H7 (cell line): Measurements from ENCODE around the gene FLNA. TPM values are rescaled to one million over a fixed set of nuclear protein-coding genes. Genes with fewer than 3 reads are reported as not detected.
"Not testable (repeated sequence)": the region's sequence is repeated elsewhere in the genome, so short reads cannot be mapped to it uniquely, and the experiment has no call there.

Experiments
- DNase-seq: peaks from one replicate; pipeline ENCODE4 v3.0.0; 2012
- H3K27me3 ChIP-seq: 2 replicates; pipeline ENCODE4 v1.6.0; 2011; ENCODE audit warnings: mild to moderate bottlenecking, low read length; ENCODE audit not compliant: control insufficient read depth, insufficient read depth
- H3K36me3 ChIP-seq: replicated peaks from 2 replicates; pipeline ENCODE4 v1.5.1; 2011; ENCODE audit warnings: low read length; ENCODE audit not compliant: control insufficient read depth, insufficient read depth
- H3K4me3 ChIP-seq: 2 replicates; pipeline ENCODE4 v1.5.1; 2011; ENCODE audit warnings: low read depth, mild to moderate bottlenecking, control low read depth, low read length, moderate library complexity; ENCODE audit not compliant: insufficient read depth
- total RNA-seq: library from RNA; depleted of rRNA; stranded (reverse); fragments of >200 nt; shearing (Covaris generic); gene quantifications from 2 replicates; pipeline ENCODE4 v1.2.3, GENCODE V29; 2014

FLNA gene
- total RNA-seq, 1 experiment from 2014 or later, result 799 TPM

GRCh38 chrX:154388649-154389048 is 14.2 kb upstream of the FLNA start:
- not testable (repeated sequence) for H3K36me3 ChIP-seq, DNase-seq, H3K27me3 ChIP-seq, H3K4me3 ChIP-seq

GRCh38 chrX:154388094-154388493 is 13.7 kb upstream of the FLNA start:
- H3K4me3 ChIP-seq, H3K27me3 ChIP-seq, DNase-seq, H3K36me3 ChIP-seq: not testable (repeated sequence)

DNA sequence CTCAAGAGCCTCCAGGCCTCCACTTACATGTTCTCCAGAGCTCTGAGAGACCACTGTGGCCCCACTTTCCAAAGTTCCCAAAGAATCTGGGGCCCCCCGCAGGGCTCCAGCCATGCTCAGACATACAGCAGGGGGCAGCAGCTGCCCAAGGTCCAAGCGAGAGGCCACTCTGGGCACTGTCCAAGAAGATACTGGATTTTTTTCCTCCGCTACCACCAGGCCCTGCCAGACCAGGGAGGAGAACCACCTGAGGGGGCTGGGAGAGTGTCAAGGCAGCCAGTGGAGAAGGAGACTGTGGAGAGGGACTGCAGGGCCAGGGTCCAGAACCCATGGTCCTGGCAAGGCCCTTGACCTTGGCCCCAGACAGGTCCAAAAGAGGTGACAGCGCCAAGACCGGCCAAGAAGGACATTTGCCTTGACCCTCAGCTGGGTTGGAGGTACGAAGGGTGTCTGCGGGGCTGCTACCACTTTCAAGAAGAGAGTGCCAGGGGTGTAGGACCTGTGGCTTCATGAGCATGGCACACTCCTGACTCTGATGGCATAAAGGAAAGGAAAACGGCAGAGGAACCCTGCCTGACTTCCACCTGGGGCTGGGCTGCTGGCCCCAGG is 10.0 kb upstream of the FLNA start:
- H3K27me3 ChIP-seq, result no peaks in the 10 kb centered on the region
- no peak for DNase-seq
- H3K36me3 ChIP-seq, result 0 out of 2 replicates have a peak, but pooled peaks cover 3% of the 10 kb centered on the region
- H3K4me3 ChIP-seq, result no peak overlapping the region

DNA sequence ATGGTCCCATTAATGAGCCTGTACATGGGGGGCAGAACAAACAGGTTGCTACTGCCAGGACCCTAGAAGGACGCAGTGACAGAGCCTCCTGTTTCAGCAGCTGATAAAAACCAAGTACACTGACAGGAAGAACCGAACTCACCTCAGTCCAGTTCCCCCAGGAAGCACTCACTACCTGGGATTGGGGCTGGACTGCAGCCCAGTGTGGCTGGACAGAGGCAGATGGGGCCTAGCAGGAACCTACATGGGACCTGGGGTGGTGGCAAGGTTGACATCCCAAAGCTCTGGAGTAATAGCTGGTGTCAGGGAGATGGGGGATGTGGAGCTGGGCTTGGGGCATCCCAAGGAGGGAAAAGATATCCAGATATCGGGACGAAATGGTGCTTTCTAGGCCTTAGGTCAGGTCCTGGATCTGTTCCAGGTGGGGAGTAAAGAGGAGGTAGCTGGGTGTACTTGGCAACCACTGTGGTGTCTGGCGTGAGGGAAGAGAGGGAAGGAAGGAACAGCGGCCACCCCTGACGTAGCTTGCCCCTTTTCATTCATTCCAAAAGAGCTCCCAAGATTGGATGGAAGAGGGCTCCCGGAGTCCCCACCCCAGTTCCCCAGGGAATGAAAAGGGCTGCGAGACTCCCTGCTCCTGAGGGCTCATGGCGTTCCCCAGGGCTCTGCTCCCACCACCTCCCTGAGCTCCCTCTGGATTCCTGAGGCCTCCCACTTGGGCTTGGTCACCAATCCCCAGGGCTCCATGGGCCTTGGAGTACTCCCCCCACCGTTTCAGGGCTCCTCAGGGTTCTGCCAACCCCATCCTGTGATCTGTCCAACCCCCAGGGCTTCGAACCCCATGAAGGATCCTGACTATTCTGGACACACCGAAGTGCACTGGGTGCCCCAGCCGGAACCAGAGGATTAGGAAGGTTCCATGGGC is 9.2 kb upstream of the FLNA start:
- no peak overlapping the region for H3K4me3 ChIP-seq
- 0 out of 2 replicates have a peak, but pooled peaks cover 3% of the 10 kb centered on the region for H3K36me3 ChIP-seq
- DNase-seq, result no peak
- H3K27me3 ChIP-seq, result no peaks in the 10 kb centered on the region

DNA sequence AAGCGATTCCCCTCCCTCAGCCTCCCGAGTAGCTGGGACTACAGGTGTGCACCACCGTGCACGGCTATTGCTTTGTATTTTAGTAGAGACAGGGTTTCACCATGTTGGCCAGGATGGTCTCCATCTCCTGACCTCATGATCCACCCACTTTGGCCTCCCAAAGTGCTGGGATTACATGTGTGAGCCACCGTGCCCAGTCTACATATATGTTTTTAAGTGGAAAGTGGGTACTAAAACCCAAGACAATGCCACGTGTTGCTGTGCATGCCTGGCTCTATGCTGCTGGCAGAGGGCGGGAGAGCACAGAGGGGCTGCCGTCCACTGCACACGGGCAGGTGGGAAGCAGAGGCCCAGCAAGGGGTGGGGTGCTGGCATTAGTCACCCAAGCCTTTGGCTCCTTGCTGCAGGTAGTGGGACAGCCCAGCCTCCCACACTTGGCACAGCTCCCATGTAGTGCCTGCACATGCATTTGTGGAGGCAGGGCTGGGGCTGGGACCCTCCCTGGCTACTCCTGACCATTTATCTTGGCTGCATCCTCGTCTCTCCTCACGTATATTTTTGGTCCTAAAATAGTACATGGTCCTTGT is 8.1 kb upstream of the FLNA start:
- Histone ChIP-seq H3K4me3 (no peak overlapping the region), H3K36me3 (0 out of 2 replicates have a peak, but pooled peaks cover 3% of the 10 kb centered on the region), H3K27me3 (no peaks in the 10 kb centered on the region)
- DNase-seq, result no peak

DNA sequence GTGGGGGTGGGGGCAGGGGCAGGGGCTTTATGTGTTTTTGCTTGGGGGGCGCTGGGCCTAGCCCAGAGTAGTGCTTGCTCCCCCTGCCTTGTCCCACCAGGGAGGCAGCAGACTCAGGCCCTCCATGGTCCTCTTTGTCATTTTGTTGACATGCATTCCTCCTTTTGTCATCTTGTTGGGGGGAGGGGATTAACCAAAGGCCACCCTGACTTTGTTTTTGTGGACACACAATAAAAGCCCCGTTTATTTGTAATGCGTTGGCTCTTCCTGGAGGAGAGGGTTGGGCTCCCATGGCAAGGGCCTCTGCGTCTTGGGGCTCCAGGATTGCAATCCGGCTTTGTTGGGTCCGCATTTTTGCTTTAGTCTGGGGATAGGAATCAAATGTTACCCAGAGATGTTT is 6.8 kb upstream of the FLNA start:
- DNase-seq, result peak; percentile 72

DNA sequence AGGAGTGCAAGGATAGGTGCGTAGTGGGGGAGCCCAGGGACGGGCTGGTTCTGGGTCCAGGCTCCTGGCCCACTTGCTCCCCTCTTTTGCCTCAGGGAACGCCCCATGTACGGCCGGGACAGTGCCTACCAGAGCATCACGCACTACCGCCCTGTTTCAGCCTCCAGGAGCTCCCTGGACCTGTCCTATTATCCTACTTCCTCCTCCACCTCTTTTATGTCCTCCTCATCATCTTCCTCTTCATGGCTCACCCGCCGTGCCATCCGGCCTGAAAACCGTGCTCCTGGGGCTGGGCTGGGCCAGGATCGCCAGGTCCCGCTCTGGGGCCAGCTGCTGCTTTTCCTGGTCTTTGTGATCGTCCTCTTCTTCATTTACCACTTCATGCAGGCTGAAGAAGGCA is 6.4 kb upstream of the FLNA start:
- DNase-seq, result no peak
- no peaks in the 10 kb centered on the region for H3K27me3 ChIP-seq
- 0 out of 2 replicates have a peak overlapping the region, but pooled peaks have one; percentile 79 for H3K4me3 ChIP-seq
- H3K36me3 ChIP-seq, result 0 out of 2 replicates have a peak, but pooled peaks cover 3% of the 10 kb centered on the region

More for the DNA sequence above, 6.8 kb upstream of the FLNA start:
- Histone ChIP-seq H3K36me3 (0 out of 2 replicates have a peak, but pooled peaks cover 3% of the 10 kb centered on the region), H3K27me3 (no peaks in the 10 kb centered on the region), H3K4me3 (no peak overlapping the region)

GRCh38 chrX:154380153-154380552 is 5.7 kb upstream of the FLNA start:
- Histone ChIP-seq H3K36me3 (0 out of 2 replicates have a peak, but pooled peaks cover 3% of the 10 kb centered on the region), H3K27me3 (no peaks in the 10 kb centered on the region), H3K4me3 (peak overlapping the region; percentile 79)
- DNase-seq, result no peak

DNA sequence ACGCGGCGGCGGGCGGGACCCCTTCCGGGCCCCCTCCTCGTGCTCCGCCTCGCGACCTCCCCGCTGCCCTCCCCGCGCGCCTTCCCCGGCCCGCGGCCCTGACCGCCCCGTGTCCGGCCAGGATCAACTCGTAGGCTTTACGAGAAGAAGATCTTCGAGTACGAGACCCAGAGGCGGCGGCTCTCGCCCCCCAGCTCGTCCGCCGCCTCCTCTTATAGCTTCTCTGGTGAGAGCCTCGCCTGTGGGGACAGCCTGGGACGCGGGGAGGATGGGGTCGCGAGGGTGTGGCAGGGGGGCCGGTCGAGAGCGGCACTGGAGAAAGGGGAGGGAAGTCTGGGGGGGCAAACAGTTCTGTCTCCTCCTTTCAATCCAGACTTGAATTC is 5.1 kb upstream of the FLNA start:
- H3K36me3 ChIP-seq, result 0 out of 2 replicates have a peak, but pooled peaks cover 3% of the 10 kb centered on the region
- DNase-seq, result no peak
- H3K4me3 ChIP-seq, result peak overlapping the region; percentile 79
- H3K27me3 ChIP-seq, result no peaks in the 10 kb centered on the region; the same call in 1 of the 2 replicates

GRCh38 chrX:154378799-154379568 is 4.5 kb upstream of the FLNA start, which contains the start of gene EMD:
Gene EMD (plus strand): TSS chrX:154379295. CDS start chrX:154379485, 190 bp downstream.
- Histone ChIP-seq H3K4me3 (peak within 1 kb of the TSS; percentile 79), H3K27me3 (peaks cover 3% of the 10 kb centered on the region; the same call in 1 of the 2 replicates), H3K36me3 (0 out of 2 replicates have a peak, but pooled peaks cover 3% of the 10 kb centered on the region)
- peak; percentile 97 for DNase-seq

- DNase-seq, result peak; percentile 95
These were observed 3.8 kb upstream of the FLNA start for GRCh38 chrX:154378059-154378798.

DNA sequence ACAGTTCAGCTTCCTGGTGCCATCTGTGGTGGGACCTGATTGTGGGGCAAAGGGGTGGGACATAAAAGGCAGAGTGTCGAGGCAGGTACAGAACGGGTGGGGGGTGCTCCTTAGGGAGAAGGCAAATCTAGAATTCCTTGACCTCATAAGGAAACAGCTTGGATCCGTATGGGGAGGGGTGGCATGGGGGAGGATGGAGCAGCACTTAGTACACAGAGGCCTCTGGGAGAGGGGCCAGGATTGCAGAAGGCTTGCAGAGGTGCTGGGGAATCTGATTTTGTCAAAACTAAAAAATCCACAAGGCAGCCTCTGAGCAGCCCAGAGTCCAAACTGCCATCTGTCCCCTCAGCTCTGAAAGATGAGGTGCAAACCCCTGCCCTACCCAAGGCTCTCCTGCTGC is 2.3 kb upstream of the FLNA start:
- H3K4me3 ChIP-seq, result no peak overlapping the region
- no peak for DNase-seq
- 0 out of 2 replicates have a peak, but pooled peaks cover 3% of the 10 kb centered on the region for H3K36me3 ChIP-seq
- H3K27me3 ChIP-seq, result peaks cover 6% of the 10 kb centered on the region; the same call in 1 of the 2 replicates

More at GRCh38 chrX:154378059-154378798, 3.8 kb upstream of the FLNA start:
- Histone ChIP-seq H3K36me3 (0 out of 2 replicates have a peak, but pooled peaks cover 3% of the 10 kb centered on the region), H3K4me3 (peak overlapping the region; percentile 59), H3K27me3 (peaks cover 3% of the 10 kb centered on the region; the same call in 1 of the 2 replicates)

- H3K4me3 ChIP-seq, result peak overlapping the region; percentile 32; the same call in 1 of the 2 replicates
- no peak for DNase-seq
- peaks cover 6% of the 10 kb centered on the region; the same call in 1 of the 2 replicates for H3K27me3 ChIP-seq
- H3K36me3 ChIP-seq, result no peaks in the 10 kb centered on the region
These were observed 696 bp upstream of the FLNA start for GRCh38 chrX:154375156-154375504.
